Urinary bladder (tissue), 4 donors: ENCODE measurements around the gene WDR38. TPM values are rescaled to one million over a fixed set of nuclear protein-coding genes. Genes with fewer than 3 reads are reported as not detected.
"Not testable (repeated sequence)": the region's sequence is repeated elsewhere in the genome, so short reads cannot be mapped to it uniquely, and the experiment has no call there.

Experiments used
- DNase-seq: peaks from one replicate; pipeline ENCODE4 v3.0.0-alpha.2; 2015; ENCODE audit errors: extremely low spot score
- H3K27ac ChIP-seq: one replicate; pipeline ENCODE4 v1.5.1; 2013; ENCODE audit warnings: low read depth, mild to moderate bottlenecking, moderate library complexity
- H3K36me3 ChIP-seq: one replicate; pipeline ENCODE4 v1.6.1; 2013; ENCODE audit warnings: mild to moderate bottlenecking, moderate library complexity; ENCODE audit not compliant: insufficient read depth
- H3K4me1 ChIP-seq: one replicate; pipeline ENCODE4 v1.6.1; 2013; ENCODE audit warnings: mild to moderate bottlenecking, moderate library complexity; ENCODE audit not compliant: insufficient read depth
- H3K4me3 ChIP-seq: one replicate; pipeline ENCODE4 v1.5.1; 2013; ENCODE audit warnings: low read depth, low read length
- WGBS: extraction: QIAGEN DNeasy Blood & Tissue Kit; methylation state at CpG from one replicate; pipeline ENCODE4 v1.1.7; 2013; 5-methylcytosine and 5-hydroxymethylcytosine counted together
- polyA plus RNA-seq: library from polyadenylated mRNA; stranded (reverse); fragments of 200-250 nt; gene quantifications from one replicate; pipeline ENCODE4 v1.2.3, GENCODE V29; 2013
- total RNA-seq: library from RNA; depleted of rRNA; stranded (reverse); fragments of >200 nt; gene quantifications from one replicate; pipeline ENCODE4 v1.2.3, GENCODE V29; 2014
- donor health status: healthy with polysubstance abuse.
- donor health status: healthy.

The WDR38 gene
- total and polyA plus RNA-seq, 2 donors, result not detected

DNA sequence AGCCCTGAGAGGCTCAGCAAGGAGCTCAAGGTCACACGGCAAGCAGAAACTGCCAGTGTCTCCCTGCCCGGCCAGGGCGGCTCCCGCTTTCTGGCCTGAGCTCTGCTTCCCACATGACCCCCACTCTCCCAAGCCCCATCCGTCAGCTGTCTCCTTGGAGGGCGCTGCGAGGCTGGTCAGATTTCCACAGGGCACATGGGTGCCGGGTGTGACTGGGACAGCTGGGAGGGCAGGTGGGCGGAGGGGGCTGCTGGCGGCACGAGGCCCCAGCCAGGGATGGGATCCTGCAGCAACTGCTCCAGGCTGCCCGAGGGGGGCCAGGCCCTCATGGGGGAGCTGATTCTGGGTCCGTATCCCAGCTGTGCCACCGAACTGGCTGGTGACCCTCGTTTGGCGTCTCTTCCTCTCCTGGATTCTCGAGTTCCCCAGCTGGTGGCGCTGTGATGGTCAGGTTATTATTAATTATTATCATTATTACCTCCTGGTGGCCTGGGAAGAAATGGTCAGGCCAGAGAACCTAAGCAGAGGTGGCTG lies 12.9 kb upstream of the WDR38 start:
- no peak for DNase-seq
- H3K4me3 ChIP-seq, result no peak overlapping the region
- no peak overlapping the region for H3K27ac ChIP-seq
- WGBS, result 87% methylated on average over 18 of the region's 18 CpGs
- H3K36me3 ChIP-seq, result no peaks in the 10 kb centered on the region
- H3K4me1 ChIP-seq, result no peaks in the 10 kb centered on the region

DNA sequence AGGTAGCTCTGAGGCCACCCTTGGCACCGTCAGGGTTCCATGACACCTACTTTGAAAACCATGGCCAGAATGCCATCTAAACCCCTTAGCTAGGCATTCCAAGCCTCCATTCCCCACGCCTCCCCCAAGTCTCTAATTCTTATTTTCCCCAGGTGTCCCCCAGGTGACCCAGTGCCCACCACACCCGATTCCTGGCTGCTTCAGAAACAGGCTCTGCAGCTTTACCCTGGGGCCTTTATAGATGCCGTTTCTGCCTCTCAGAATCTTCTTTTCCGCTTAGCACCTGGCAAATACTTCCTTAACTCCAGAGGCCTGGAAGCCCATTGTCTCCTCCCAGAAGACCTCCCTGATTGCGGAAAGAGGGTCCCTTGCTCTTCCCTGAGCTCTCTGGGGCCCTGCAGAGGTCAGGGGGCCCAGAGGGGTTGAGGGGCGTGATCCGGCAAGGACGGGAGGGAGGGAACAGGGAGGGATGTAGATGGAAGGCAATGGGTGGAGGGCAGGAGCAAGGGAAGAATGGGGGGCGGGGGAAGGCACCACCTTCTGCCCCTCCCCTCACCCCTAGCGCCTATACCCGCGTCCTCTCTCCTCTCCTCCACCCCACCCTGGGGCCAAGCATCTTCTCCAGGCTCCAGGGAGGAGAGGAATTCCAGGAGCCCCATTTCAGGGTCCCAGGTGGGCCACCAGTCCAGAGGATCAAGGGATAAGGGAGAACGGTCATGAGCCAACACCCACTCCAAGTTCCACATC lies 12.0 kb upstream of the WDR38 start:
- WGBS, result 78% methylated on average over 14 of the region's 14 CpGs
- H3K27ac ChIP-seq, result no peak overlapping the region
- no peak overlapping the region for H3K4me3 ChIP-seq
- DNase-seq, result no peak
- no peaks in the 10 kb centered on the region for H3K36me3 ChIP-seq
- no peaks in the 10 kb centered on the region for H3K4me1 ChIP-seq

DNA sequence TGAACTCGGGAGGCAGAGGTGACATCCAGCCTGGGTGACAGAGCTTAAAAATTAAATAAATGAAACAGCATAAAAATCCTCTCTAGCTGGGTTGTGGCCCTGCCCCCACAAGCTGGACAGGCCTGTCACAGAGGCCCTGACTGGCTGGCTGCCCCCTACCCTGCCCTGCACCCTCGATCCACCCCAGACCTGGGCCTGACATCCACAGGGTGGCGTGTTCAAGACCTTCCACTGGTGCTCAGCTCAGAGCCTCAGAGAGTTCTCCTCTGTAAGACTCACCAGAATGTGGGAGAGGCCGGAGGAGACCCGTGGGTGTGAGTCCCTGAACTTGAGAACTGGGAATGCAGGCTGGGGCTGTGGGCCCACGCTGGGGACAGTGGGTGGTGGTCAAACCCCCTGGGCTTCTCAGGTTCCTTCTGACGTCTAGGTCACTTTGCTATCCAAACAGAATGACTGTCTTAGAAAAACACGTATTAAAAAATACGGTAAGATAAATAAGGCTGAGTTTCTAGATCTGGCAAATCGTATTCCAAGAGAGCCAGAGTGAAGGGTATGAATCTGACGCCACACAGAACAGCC lies 9.7 kb upstream of the WDR38 start:
- 84% methylated on average over 11 of the region's 11 CpGs for WGBS
- no peak for DNase-seq
- H3K4me3 ChIP-seq, result no peak overlapping the region

DNA sequence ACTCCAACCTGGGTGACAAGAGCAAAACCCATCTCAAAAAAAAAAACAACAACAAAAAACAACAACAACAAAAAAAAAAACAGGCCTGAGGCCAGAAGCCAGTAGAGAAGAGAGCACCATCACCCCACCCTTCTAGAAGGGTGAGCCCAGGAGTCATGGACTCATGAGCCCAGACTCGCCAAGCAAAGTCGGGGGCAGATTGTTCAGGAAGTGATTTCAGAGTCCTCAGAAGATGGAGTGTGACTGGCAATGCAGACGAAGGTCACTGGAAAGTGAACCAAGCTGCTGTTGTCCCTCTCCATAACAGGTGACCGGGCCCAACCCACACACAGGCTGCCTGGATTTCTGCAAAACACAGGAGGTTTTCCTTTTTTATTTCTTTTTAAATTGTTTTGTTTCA lies 9.0 kb upstream of the WDR38 start:
- no peak for DNase-seq
- Histone ChIP-seq H3K4me1 (no peaks in the 10 kb centered on the region), H3K27ac (no peak overlapping the region), H3K4me3 (no peak overlapping the region), H3K36me3 (no peaks in the 10 kb centered on the region)
- WGBS, result 74% methylated on average over 4 of the region's 4 CpGs

More for the DNA sequence above, 9.7 kb upstream of the WDR38 start:
- Histone ChIP-seq H3K4me1 (no peaks in the 10 kb centered on the region), H3K36me3 (no peaks in the 10 kb centered on the region), H3K27ac (no peak overlapping the region)

DNA sequence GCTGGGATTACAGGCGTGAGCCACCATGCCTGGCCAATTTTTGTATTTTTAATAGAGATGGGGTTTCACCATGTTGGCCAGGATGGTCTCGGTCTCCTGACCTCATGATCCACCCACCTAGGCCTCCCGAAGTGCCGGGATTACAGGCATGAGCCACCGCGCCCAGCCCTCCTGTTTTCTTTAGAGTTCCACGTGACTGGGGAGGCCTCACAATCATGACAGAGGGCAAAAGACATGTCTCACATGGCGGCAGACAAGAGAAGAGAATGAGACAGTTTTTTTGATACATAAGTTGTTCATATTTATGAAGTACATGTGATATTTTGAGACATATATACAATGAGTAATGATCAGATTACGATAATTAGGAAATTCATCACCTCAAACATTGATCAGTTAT lies 6.8 kb upstream of the WDR38 start:
- not testable (repeated sequence) for H3K36me3 ChIP-seq, H3K4me3 ChIP-seq, H3K4me1 ChIP-seq, DNase-seq, H3K27ac ChIP-seq
- 93% methylated on average over 9 of the region's 9 CpGs for WGBS

DNA sequence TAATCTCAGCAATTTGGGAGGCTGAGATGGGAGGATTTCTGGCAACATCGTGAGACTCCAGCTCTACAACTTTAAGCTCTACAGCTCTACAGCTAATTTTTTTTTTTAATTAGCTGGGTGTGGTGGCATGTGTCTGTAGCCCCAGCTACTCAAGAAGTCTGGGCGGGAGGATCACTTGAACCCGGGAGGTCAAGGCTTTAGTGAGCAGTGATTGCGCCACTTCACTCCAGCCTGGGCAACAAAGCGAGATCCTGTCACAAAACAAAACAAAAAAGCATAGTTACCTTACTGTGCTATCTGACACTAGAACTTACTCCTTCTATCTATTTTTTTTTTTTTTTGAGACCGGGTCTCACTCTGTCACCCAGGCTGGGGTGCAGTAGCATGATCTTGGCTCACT lies 6.3 kb upstream of the WDR38 start:
- no peak for DNase-seq
- H3K4me1 ChIP-seq, result no peaks in the 10 kb centered on the region
- WGBS, result 83% methylated on average over 6 of the region's 6 CpGs
- H3K4me3 ChIP-seq, result no peak overlapping the region
- no peak overlapping the region for H3K27ac ChIP-seq
- H3K36me3 ChIP-seq, result no peaks in the 10 kb centered on the region

DNA sequence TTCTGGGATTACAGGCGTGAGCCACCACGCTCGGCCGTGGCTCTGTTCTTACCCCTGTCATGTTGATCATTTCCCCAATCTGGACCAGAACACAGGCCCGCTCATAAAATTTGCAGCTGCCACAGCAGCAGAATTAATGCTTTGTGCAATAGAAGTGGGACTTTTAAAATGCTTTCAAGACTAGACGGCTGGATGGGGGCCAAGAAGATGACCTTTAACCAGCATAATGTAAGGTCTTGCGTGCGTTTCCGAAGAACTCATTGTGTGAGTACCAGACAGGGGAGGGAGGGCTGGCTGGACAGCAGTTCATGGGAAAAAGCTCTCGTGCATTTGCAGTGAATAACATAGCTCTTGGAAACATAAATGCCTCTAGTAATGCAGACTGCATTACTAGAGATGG lies 3.5 kb upstream of the WDR38 start:
- H3K36me3 ChIP-seq, result no peaks in the 10 kb centered on the region
- WGBS, result 49% methylated on average over 10 of the region's 10 CpGs
- no peak overlapping the region for H3K27ac ChIP-seq
- H3K4me1 ChIP-seq, result no peaks in the 10 kb centered on the region
- no peak overlapping the region for H3K4me3 ChIP-seq
- DNase-seq, result no peak

DNA sequence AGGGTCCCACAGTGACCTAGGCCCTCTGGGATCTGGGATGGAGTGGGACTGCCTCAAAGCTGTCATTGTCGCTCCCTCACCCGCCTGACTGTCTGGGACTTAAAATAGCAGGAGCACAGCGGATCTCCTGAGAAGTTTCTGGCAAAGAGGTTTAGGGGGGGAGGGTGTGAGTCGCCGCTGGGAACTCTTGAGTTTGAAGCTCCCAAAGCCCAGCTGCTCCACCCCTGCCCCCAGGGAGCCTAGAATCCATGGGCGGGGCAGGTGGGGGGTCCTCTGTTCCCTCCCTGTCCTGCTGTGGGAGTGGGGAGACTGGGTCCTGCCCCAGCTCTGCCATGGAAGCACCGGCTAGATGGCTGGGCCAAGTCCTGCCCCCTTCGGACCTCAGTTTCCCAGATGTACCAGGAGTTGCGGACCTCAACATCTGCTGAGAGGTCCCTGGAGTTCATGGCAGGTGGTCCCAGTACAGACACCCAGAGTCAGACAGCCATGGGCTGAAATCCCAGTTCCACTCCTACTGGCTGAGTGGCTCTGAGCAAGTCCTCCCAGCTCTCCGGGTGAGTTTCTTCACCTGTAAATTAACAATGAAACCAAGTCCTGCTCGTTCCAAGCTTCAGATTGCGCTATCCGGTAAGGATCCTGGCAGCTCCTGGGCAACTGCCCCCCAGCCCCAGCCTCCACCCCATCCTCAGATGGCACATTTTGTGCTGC lies 985 bp upstream of the WDR38 start:
- 61% methylated on average over 13 of the region's 13 CpGs for WGBS
- H3K4me1 ChIP-seq, result no peaks in the 10 kb centered on the region
- no peak overlapping the region for H3K27ac ChIP-seq
- H3K4me3 ChIP-seq, result no peak overlapping the region
- no peaks in the 10 kb centered on the region for H3K36me3 ChIP-seq
- DNase-seq, result no peak

DNA sequence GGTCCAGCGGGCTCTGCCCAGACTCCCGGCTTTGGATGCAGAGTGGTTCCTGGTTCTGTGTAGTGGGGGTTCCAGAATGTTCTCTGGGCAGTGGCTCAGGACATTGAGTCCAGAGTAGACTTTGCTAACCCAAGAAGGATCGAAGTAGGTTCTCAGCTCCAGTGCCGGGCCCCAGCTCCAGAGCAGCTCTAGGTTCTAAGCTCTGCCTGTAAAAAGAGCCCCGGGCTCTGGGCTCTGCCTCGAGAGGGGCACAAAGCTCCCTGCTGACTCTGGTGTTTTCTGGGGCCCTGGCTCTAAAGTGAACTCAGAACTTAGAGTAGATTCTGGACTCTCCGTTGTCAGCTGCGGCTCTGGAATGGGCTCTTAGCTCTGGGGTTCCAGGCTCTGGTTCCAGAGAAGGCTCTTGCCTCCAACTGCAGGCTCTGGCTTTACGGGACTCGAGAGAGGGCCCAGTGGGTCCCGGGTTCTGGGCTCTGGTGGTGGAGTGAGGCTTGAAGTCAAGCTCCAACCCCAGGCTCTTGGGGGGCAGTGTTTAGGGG lies 414 bp downstream of the WDR38 start:
- WGBS, result 70% methylated on average over 11 of the region's 11 CpGs
- H3K36me3 ChIP-seq, result peaks cover 2% of the 10 kb centered on the region
- no peak overlapping the region for H3K27ac ChIP-seq
- no peak for DNase-seq
- no peaks in the 10 kb centered on the region for H3K4me1 ChIP-seq
- peak overlapping the region; percentile 34 for H3K4me3 ChIP-seq

DNA sequence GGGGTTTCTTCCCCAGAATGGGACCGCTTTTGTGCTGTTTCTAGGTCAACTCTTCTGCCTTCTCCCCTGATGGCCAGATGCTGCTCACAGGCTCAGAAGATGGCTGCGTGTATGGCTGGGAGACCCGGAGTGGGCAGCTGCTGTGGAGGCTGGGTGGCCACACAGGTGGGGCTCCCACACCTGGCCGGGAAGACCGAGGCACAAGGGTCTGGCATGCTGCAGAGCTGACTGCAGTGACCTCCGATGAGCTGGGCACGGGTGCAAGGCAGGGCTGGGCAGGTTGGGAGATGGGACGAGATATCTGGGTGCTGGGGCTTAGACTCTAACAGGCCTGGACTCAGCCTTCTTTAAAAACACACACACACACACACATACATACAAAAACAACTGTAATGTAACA lies 901 bp downstream of the WDR38 start:
- 83% methylated on average over 8 of the region's 8 CpGs for WGBS
- Histone ChIP-seq H3K27ac (no peak overlapping the region), H3K4me1 (no peaks in the 10 kb centered on the region), H3K4me3 (no peak overlapping the region), H3K36me3 (peaks cover 2% of the 10 kb centered on the region)
- no peak for DNase-seq

DNA sequence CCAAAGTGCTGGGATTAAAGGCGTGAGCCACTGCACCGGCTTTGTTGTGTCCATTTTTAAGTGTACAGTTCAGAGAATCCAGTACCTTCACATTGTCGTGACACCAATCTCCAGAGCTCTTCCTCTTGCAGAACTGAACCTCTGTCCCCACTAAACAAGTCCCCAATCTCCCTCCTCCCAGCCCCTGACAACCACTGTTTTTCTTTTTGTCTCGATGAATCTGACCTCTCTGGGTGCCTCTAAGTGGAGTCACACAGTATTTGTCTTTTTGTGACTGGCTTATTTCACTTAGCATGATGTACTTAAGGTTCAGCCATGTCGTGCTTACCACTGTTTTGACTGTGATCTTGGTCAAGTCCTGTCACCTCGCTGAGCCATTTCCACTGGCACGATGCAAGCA lies 1.6 kb downstream of the WDR38 start:
- H3K4me3 ChIP-seq, result no peak overlapping the region
- no peak for DNase-seq
- no peaks in the 10 kb centered on the region for H3K4me1 ChIP-seq
- no peak overlapping the region for H3K27ac ChIP-seq
- peaks cover 2% of the 10 kb centered on the region for H3K36me3 ChIP-seq
- WGBS, result 67% methylated on average over 7 of the region's 7 CpGs

DNA sequence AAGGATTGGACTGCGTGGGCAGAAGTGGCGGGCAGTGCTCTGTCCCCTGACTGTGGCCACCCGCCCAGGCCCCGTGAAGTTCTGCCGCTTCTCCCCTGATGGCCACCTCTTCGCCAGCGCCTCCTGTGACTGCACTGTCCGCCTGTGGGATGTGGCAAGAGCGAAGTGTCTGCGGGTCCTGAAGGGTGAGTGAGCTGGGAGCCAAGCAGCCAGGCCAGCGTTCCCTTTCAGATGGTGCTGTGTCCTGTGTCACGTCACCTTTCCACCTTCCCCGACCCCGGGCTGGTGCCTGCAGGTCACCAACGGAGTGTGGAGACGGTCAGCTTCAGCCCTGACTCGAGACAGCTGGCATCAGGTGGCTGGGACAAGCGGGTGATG lies 2.3 kb downstream of the WDR38 start:
- Histone ChIP-seq H3K27ac (no peak overlapping the region), H3K4me3 (no peak overlapping the region), H3K4me1 (no peaks in the 10 kb centered on the region), H3K36me3 (peaks cover 2% of the 10 kb centered on the region)
- DNase-seq, result no peak
- WGBS, result 85% methylated on average over 18 of the region's 18 CpGs

DNA sequence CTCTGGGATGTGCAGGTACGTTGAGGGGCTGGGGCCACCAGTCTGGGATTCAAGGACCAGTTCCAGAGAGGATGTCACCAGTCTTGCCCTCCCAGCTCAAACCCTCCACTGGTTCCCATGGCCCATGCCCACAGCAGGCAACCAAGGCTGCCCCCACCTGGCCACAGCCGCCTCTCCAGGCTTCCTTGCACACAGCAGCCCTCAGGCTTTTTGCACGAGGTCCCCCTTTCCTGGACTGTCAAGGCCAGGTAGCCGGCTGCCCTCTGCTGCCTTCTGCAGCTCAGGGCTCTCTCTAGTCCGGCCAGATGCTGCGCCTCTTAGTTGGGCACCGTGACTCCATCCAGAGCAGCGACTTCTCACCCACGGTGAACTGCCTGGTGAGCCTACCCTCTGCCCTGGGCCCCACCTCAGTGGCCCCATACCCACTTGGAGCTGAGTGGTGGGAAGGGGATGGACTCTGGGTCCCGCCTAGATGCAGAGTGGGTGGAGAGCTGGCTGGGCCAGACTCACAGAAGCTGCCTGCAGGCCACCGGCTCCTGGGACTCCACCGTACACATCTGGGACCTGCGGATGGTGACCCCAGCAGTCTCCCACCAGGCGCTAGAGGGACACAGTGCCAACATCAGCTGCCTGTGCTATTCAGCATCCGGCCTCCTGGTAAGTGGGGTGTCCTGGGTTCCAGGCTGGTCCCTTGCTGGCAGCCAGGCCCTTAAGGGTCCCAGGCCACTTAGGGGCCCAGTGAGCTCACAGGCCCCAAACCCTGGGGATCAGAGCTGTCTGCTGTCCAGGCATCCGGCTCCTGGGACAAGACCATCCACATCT lies 2.9 kb downstream of the WDR38 start:
- peaks cover 2% of the 10 kb centered on the region for H3K36me3 ChIP-seq
- WGBS, result 59% methylated on average over 16 of the region's 16 CpGs
- H3K4me3 ChIP-seq, result no peak overlapping the region
- DNase-seq, result no peak
- no peak overlapping the region for H3K27ac ChIP-seq
- H3K4me1 ChIP-seq, result no peaks in the 10 kb centered on the region
